ENCODE results near the gene PLPPR1. TPM values are rescaled to one million over a fixed set of nuclear protein-coding genes. Genes with fewer than 3 reads are reported as not detected.

The PLPPR1 gene
- polyA plus RNA-seq, 1 of the 3 experiments (the other 2 are of a cell fraction): not detected

GRCh38 chr9:101034222-101034621 lies 5.7 kb downstream of the PLPPR1 start:
- POLR2A ChIA-PET: no interaction called here
- WGBS (ENCODE audit: low lambda C conversion rate): 0% methylated on average over 2 of the region's 2 CpGs

GRCh38 chr9:101035098-101035497 lies 6.6 kb downstream of the PLPPR1 start:
- ChIA-PET POLR2A (no interaction called here), CTCF (no interaction called here)
- no peaks in the 10 kb centered on the region for H3K79me2 ChIP-seq (ENCODE audit: insufficient read depth)
- 16% methylated on average over 4 of the region's 4 CpGs for WGBS (ENCODE audit: low lambda C conversion rate)
- no peak for DNase-seq
- H3K9me2 ChIP-seq: no peaks in the 10 kb centered on the region
- no peaks in the 10 kb centered on the region for H3K4me1 ChIP-seq (ENCODE audit: control insufficient read depth in 1 of 2, insufficient read depth in 2 of 2, low read depth in 1 of 2, low read length in 1 of 2)
- no peaks in the 10 kb centered on the region for H3F3A ChIP-seq (replicated peaks; ENCODE audit: insufficient read depth)
- H3K4me3 ChIP-seq (ENCODE audit: low read depth in 2 of 2, low read length in 1 of 2): no peak overlapping the region
- no peaks in the 10 kb centered on the region for H4K20me1 ChIP-seq (ENCODE audit: insufficient read depth)
- H3K4me2 ChIP-seq: no peak overlapping the region
- H3K27ac ChIP-seq (ENCODE audit: low read depth in 2 of 2, low read length in 1 of 2): no peak overlapping the region
- H3K36me3 ChIP-seq (replicated peaks in 1 of 2; ENCODE audit: control insufficient read depth in 1 of 2, insufficient read depth in 2 of 2, low read length in 1 of 2): no peaks in the 10 kb centered on the region
- no peak overlapping the region for H2AFZ ChIP-seq (ENCODE audit: low read depth)
- H3K9ac ChIP-seq: no peak overlapping the region
- H3K9me3 ChIP-seq: no peaks in the 10 kb centered on the region
- peaks cover 16% of the 10 kb centered on the region; the same call in 1 of the 2 replicates for H3K27me3 ChIP-seq (ENCODE audit: insufficient read depth)
- TF ChIP-seq TCF12 (IDR thresholded peaks at IDR 0.05) (no peak), NFIC (IDR thresholded peaks at IDR 0.05; ENCODE audit: borderline replicate concordance) (no peak), FOSL2 (IDR thresholded peaks at IDR 0.05; ENCODE audit: borderline replicate concordance, low read depth) (no peak), ZBTB33 (IDR thresholded peaks at IDR 0.05; ENCODE audit: borderline replicate concordance, low read depth) (no peak), PBX3 (IDR thresholded peaks at IDR 0.05) (no peak), CHD2 (IDR thresholded peaks at IDR 0.05; ENCODE audit: low read length, partially characterized antibody) (no peak), RFX5 (IDR thresholded peaks at IDR 0.05; ENCODE audit: low read length) (no peak), USF2 (IDR thresholded peaks at IDR 0.05; ENCODE audit: borderline replicate concordance, low read depth, low read length) (no peak)

More at GRCh38 chr9:101034222-101034621, 5.7 kb downstream of the PLPPR1 start:
- Histone ChIP-seq H3K36me3 (replicated peaks in 1 of 2; ENCODE audit: control insufficient read depth in 1 of 2, insufficient read depth in 2 of 2, low read length in 1 of 2) (no peaks in the 10 kb centered on the region), H3K9me3 (no peaks in the 10 kb centered on the region), H3F3A (replicated peaks; ENCODE audit: insufficient read depth) (no peaks in the 10 kb centered on the region), H2AFZ (ENCODE audit: low read depth) (no peak overlapping the region), H3K9me2 (no peaks in the 10 kb centered on the region), H3K27me3 (ENCODE audit: insufficient read depth) (peaks cover 24% of the 10 kb centered on the region; the same call in 1 of the 2 replicates), H3K27ac (ENCODE audit: low read depth in 2 of 2, low read length in 1 of 2) (no peak overlapping the region), H3K79me2 (ENCODE audit: insufficient read depth) (no peaks in the 10 kb centered on the region), H3K4me2 (no peak overlapping the region), H4K20me1 (ENCODE audit: insufficient read depth) (no peaks in the 10 kb centered on the region), H3K9ac (no peak overlapping the region), H3K4me3 (ENCODE audit: low read depth in 2 of 2, low read length in 1 of 2) (no peak overlapping the region), H3K4me1 (ENCODE audit: control insufficient read depth in 1 of 2, insufficient read depth in 2 of 2, low read depth in 1 of 2, low read length in 1 of 2) (no peaks in the 10 kb centered on the region)
- no peak for TF ChIP-seq FOSL2 (IDR thresholded peaks at IDR 0.05; ENCODE audit: borderline replicate concordance, low read depth)
- TF ChIP-seq TEAD4 (IDR thresholded peaks at IDR 0.05; ENCODE audit: borderline replicate concordance, insufficient read depth): no peak
- no peak for TF ChIP-seq NRF1 (IDR thresholded peaks at IDR 0.05; ENCODE audit: low read depth, low read length)
- no peak for TF ChIP-seq PBX3 (IDR thresholded peaks at IDR 0.05)
- TF ChIP-seq EP300 (IDR thresholded peaks at IDR 0.05; ENCODE audit: borderline replicate concordance in 1 of 2, low read depth in 1 of 2, low read length in 1 of 2): no peak
- TF ChIP-seq POLR2AphosphoS5 (IDR thresholded peaks at IDR 0.05; ENCODE audit: low read depth, low read length): no peak
- no peak for TF ChIP-seq RFX5 (IDR thresholded peaks at IDR 0.05; ENCODE audit: low read length)
- TF ChIP-seq ZBTB33 (IDR thresholded peaks at IDR 0.05; ENCODE audit: borderline replicate concordance, low read depth): no peak
- TF ChIP-seq RXRA (IDR thresholded peaks at IDR 0.05; ENCODE audit: borderline replicate concordance, low read depth): no peak
- TF ChIP-seq SIN3A (IDR thresholded peaks at IDR 0.05; ENCODE audit: borderline replicate concordance, low read depth, low read length): no peak
- TF ChIP-seq RAD21 (IDR thresholded peaks at IDR 0.05; ENCODE audit: low read length): no peak
- no peak for TF ChIP-seq YY1 (IDR thresholded peaks at IDR 0.05; ENCODE audit: low read depth)
- TF ChIP-seq MAX (IDR thresholded peaks at IDR 0.05; ENCODE audit: low read depth): no peak
- TF ChIP-seq TCF12 (IDR thresholded peaks at IDR 0.05): no peak
- no peak for TF ChIP-seq RCOR1 (IDR thresholded peaks at IDR 0.05; ENCODE audit: low read length)
- no peak for TF ChIP-seq FOXJ3 (CRISPR knock-in tag; IDR thresholded peaks at IDR 0.05)
- no peak for TF ChIP-seq ELF1 (IDR thresholded peaks at IDR 0.05)
- no peak for TF ChIP-seq SMC3 (IDR thresholded peaks at IDR 0.05; ENCODE audit: low read depth, low read length)
- TF ChIP-seq JUND (IDR thresholded peaks at IDR 0.05): no peak
- DNase-seq: no peak
- CTCF ChIA-PET: no interaction called here
